GM19395 (cell line): ENCODE measurements around the gene PCDHGB4.
A peak's percentile ranks its signal among the peaks of the same experiment; 100 is the strongest.
"Not testable (repeated sequence)": the region's sequence is repeated elsewhere in the genome, so short reads cannot be mapped to it uniquely, and the experiment has no call there.

ENCODE experiments used
- ATAC-seq: cut with Tn5 transposase; IDR thresholded peaks from one replicate; pipeline ENCODE4 v1.9.1; 2021; ENCODE audit warnings: mild to moderate bottlenecking, moderate library complexity; ENCODE audit not compliant: unreplicated experiment

PCDHGB4 gene

DNA sequence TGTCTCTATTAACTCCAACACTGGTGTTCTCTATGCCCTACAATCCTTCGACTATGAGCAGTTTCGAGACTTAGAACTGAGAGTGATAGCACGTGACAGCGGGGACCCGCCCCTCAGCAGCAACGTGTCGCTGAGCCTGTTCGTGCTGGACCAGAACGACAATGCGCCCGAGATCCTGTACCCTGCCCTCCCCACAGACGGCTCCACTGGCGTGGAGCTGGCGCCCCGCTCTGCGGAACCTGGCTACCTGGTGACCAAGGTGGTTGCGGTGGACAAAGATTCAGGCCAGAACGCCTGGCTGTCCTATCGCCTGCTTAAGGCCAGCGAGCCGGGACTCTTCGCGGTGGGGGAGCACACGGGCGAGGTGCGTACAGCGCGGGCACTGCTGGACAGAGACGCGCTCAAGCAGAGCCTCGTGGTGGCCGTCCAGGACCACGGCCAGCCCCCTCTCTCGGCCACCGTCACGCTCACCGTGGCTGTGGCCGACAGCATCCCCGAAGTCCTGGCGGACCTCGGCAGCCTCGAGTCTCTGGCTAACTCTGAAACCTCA is 35.3 kb downstream of the PCDHGB4 start:
- no peak for ATAC-seq

DNA sequence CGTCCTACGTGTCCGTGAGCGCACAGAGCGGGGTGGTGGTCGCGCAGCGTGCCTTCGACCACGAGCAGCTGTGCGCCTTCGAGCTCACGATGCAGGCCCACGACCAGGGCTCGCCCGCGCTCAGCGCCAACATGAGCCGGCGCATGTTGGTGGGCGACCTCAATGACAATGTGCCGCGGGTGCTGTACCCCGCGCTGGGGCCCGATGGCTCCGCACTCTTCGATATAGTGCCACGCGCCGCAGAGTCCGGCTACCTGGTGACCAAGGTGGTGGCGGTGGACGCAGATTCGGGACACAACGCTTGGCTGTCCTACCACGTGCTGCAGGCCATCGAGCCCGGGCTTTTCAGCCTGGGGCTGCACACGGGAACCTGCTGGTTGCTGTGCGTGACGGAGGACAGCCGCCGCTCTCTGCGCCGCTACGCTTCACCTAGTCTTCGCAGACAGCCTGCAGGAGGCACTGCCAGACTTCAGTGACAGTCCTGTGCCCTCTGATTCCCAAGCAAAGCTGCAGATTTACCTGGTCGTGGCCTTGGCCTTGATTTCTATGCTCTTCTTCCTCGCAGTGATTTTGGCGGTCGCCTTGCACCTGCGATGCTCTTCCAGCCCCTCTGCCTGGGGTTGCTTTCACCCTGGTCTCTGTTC is 40.4 kb downstream of the PCDHGB4 start:
- ATAC-seq: no peak

DNA sequence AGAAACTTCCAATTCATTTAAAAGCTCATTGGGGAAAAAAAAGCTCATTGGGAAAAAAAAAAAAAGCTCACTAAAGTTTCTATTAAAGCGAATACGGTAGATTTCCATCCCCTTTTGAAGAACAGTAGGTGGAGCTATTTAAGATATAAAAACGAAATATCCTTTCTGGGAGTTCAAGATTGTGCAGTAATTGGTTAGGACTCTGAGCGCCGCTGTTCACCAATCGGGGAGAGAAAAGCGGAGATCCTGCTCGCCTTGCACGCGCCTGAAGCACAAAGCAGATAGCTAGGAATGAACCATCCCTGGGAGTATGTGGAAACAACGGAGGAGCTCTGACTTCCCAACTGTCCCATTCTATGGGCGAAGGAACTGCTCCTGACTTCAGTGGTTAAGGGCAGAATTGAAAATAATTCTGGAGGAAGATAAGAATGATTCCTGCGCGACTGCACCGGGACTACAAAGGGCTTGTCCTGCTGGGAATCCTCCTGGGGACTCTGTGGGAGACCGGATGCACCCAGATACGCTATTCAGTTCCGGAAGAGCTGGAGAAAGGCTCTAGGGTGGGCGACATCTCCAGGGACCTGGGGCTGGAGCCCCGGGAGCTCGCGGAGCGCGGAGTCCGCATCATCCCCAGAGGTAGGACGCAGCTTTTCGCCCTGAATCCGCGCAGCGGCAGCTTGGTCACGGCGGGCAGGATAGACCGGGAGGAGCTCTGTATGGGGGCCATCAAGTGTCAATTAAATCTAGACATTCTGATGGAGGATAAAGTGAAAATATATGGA is 43.0 kb downstream of the PCDHGB4 start, which contains the start of gene PCDHGA12:
TSS of gene PCDHGA12 (plus strand) at position 176 of the 782 bp plus-strand sequence. CDS start at position 429, 253 bp downstream.
- ATAC-seq: peak; percentile 85

DNA sequence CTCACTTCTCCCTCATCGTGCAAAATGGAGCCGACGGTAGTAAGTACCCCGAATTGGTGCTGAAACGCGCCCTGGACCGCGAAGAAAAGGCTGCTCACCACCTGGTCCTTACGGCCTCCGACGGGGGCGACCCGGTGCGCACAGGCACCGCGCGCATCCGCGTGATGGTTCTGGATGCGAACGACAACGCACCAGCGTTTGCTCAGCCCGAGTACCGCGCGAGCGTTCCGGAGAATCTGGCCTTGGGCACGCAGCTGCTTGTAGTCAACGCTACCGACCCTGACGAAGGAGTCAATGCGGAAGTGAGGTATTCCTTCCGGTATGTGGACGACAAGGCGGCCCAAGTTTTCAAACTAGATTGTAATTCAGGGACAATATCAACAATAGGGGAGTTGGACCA is 43.8 kb downstream of the PCDHGB4 start:
- peak; percentile 65 for ATAC-seq

DNA sequence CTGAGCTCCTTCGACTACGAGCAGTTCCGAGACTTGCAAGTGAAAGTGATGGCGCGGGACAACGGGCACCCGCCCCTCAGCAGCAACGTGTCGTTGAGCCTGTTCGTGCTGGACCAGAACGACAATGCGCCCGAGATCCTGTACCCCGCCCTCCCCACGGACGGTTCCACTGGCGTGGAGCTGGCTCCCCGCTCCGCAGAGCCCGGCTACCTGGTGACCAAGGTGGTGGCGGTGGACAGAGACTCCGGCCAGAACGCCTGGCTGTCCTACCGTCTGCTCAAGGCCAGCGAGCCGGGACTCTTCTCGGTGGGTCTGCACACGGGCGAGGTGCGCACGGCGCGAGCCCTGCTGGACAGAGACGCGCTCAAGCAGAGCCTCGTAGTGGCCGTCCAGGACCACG is 44.8 kb downstream of the PCDHGB4 start:
- ATAC-seq: not testable (repeated sequence)

DNA sequence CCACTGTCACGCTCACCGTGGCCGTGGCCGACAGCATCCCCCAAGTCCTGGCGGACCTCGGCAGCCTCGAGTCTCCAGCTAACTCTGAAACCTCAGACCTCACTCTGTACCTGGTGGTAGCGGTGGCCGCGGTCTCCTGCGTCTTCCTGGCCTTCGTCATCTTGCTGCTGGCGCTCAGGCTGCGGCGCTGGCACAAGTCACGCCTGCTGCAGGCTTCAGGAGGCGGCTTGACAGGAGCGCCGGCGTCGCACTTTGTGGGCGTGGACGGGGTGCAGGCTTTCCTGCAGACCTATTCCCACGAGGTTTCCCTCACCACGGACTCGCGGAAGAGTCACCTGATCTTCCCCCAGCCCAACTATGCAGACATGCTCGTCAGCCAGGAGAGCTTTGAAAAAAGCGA is 45.2 kb downstream of the PCDHGB4 start:
- not testable (repeated sequence) for ATAC-seq

DNA sequence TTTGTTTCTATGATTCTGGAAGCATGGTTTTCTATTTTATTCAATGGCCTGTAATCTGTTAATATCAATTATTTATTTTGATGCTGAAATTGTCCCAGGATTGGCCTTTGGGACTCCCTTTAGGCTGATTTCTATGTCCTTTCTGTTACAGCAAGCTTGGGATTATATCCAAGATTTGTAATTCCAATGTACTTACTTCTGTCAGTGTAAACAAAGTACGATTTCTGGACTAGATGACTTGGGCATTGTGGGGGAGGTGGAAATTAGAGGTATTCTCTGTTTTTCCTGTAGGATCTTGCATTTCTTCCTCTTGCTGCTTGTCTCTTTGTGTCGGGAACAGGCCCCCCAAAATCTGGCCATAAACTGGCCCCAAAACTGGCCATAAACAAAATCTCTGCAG is 46.5 kb downstream of the PCDHGB4 start:
- no peak for ATAC-seq

DNA sequence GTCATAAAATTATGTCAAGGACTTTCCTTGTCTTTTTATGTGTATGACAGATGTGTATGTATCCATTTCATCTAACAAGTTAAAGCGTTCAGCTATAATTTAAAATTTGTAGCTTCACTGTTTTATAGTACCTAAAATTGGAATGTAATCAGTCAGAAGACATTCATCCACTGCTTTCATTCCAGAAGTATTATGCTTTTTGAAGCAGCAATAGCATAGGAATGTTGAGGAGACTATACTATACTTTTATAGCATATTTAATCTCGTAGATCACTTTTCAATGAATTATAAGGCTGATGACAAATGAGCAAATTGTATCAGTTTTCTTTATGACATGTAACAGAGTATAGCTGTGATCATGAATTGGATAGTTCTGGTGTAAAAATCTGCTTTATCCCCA is 49.7 kb downstream of the PCDHGB4 start:
- no peak for ATAC-seq

DNA sequence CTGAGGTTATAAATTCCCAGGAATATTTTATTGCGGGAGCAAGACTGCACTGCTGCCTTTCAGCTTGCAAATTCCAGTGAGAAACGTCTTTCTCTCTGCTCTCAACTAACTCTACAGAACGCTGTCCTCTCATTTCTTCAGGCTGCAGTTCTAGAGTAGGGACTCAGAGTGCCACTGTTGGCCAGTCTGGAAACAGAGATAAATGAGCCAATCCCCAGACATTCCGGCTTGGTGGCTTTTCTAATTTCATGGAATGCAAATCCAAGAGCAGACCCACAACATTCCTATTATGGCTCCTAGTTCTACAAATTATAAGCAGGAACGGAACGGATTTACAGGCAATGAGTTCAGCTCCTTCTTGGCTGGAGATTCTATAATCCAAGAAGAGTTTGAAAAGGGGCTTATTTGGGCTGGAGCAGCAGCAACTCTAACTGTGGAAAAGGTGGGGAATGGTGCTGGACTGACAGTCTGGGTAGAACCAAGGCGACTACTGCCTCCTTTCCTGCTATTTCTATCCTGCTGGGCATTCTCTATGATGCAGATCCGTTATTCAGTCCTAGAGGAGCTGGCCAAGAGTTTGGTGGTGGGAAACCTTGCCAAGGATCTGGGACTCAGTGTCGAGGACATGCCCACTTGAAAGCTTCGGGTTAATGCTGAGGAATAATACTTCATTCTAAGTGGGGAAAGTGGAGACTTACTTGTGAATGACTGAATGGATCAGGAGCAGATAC is 52.1 kb downstream of the PCDHGB4 start:
- ATAC-seq: no peak
